AG10803 (cell line): ENCODE measurements around the gene CTSS.

Experiments
- DNase-seq: peaks from one replicate; pipeline ENCODE4 v3.0.0; 2010; ENCODE audit warnings: low read depth
- H3K4me3 ChIP-seq: 2 replicates; pipeline ENCODE4 v1.5.1; 2011; ENCODE audit warnings: mild to moderate bottlenecking, low read length, control low read depth
- CTCF ChIP-seq: conservative IDR thresholded peaks from 2 replicates; pipeline ENCODE4 v1.5.1; 2011; ENCODE audit warnings: mild to moderate bottlenecking, low read length, control low read depth, inconsistent platforms

The CTSS gene

DNA sequence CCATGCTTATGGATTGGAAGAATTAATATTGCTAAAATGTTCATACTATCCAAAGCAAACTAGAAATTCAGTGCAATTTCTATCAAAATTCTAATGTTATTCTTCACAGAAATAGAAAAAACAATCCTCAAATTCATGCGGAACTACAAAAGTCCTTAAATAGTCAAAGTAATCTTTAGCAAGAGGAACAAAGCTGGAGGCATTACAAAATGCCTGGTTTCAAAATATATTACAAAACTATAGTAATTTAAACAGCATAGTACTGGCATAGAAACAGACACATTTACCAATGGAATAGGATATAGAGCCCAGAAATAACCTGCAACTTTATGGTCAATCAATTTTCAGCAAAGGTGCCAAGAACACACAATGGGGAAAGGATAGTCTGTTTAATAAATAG lies 3.8 kb downstream of the CTSS start:
- DNase-seq: no peak
- H3K4me3 ChIP-seq: no peak overlapping the region
- no peak for TF ChIP-seq CTCF

DNA sequence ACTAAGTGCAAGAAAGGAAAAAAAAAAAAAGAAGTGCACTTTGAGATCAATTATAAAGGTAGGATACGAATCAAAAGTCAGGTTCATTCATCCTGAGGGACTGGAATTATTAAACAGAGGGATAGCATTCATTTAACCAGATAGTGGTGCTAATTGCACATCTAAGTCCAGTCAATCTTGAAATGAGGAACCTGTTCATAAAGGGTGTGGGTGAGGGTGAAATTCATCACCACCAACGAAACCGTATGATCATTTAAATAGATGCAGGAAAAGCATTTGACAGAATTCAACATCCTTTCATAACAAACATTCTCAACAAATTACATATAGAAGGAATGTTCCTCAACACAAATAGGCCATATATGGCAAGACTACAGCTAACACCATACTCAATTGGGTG lies 5.6 kb downstream of the CTSS start:
- no peak overlapping the region for H3K4me3 ChIP-seq
- TF ChIP-seq CTCF: no peak
- no peak for DNase-seq

DNA sequence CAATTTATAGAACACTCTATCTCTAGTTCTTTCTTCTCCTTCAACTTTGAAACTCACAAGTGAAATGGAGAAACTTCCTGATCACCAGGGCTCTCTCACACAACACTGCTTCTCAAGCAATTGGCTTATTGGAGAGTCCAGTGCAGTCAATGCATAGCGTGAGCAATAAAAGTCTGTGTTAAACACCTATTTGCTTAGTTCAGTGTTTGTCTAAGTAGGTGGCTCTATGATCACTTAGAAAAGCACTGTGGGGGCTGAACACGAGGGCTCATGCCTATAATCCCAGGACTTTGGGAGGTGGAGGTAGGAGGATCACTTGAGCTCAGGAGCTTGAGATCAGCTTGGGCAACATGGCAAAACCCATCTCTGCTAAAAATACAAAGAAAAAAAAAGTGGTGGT lies 12.2 kb downstream of the CTSS start:
- DNase-seq: no peak
- H3K4me3 ChIP-seq: no peak overlapping the region
- TF ChIP-seq CTCF: no peak

- no peak overlapping the region for H3K4me3 ChIP-seq
- no peak for DNase-seq
- TF ChIP-seq CTCF: no peak
Measured at GRCh38 chr1:150751443-150751842, 14.1 kb downstream of the CTSS start.

- DNase-seq: no peak
- TF ChIP-seq CTCF: no peak
- no peak overlapping the region for H3K4me3 ChIP-seq
Measured at GRCh38 chr1:150749720-150750311, 15.8 kb downstream of the CTSS start.

GRCh38 chr1:150748878-150749719 lies 16.5 kb downstream of the CTSS start:
- TF ChIP-seq CTCF: no peak
- DNase-seq: no peak
- H3K4me3 ChIP-seq: no peak overlapping the region

DNA sequence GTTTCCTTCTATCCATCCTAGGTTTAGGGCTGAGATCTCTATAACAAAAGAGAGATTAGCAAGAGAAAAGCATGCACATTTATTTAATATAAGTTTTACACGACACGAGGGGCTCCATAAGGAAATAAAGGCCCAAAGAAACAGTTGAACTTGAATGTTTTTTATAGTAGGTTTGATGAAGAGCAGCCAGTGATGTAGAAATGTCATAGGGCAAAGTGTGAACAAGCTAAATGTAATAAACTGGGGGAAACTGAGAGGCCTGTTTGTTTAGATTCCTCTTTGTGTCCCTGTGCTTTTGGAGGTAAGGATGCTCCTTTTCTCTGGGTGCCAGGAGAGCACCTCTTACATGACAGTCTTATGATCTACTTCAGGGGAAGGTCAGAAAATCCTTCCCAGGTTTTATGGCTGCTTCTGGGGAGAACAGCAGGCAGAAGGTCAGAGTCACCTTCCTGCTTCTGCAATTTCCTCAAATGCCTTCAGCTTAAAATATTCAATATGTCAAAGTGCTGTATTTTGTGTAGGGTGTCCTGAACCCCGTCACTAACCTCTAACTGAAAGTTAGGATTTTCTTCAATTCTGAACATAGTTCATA lies 35.4 kb downstream of the CTSS start:
- no peak for DNase-seq
- H3K4me3 ChIP-seq: no peak overlapping the region
- no peak for TF ChIP-seq CTCF
